Liver (tissue), 9 donors: ENCODE results near the gene ZNF813. TPM values are rescaled to one million over a fixed set of nuclear protein-coding genes. Genes with fewer than 3 reads are reported as not detected.
"Not testable (repeated sequence)": the region's sequence is repeated elsewhere in the genome, so short reads cannot be mapped to it uniquely, and the experiment has no call there.

Source experiments
- DNase-seq: peaks from one replicate; pipeline ENCODE4 v3.0.0-alpha.2; 2017; ENCODE audit warnings: low spot score
- H3K27ac ChIP-seq, 2 donors: one replicate each; pipeline ENCODE4 v1.7.0; 2013; ENCODE audit warnings: inconsistent platforms in 2 of 2, low read length in 2 of 2, control low read depth in 1 of 2, low read depth in 1 of 2, mild to moderate bottlenecking in 1 of 2
- H3K27me3 ChIP-seq, 4 donors: one replicate each; pipeline versions ENCODE4 v1.6.1 to v1.7.0; 2013; ENCODE audit warnings: low read length in 3 of 4, inconsistent platforms in 1 of 4, mild to moderate bottlenecking in 1 of 4, moderate library complexity in 1 of 4; ENCODE audit not compliant: control insufficient read depth in 4 of 4, insufficient read depth in 4 of 4
- H3K36me3 ChIP-seq, 4 donors: one replicate each; pipeline versions ENCODE4 v1.6.1 to v1.7.0; 2013; ENCODE audit warnings: low read length in 3 of 4, mild to moderate bottlenecking in 3 of 4, low read depth in 1 of 4, moderate library complexity in 1 of 4; ENCODE audit not compliant: control insufficient read depth in 4 of 4, insufficient read depth in 3 of 4
- H3K4me1 ChIP-seq, 4 donors: one replicate each; pipeline versions ENCODE4 v1.6.1 to v1.7.0; 2013; ENCODE audit warnings: low read length in 3 of 4, mild to moderate bottlenecking in 3 of 4, moderate library complexity in 1 of 4; ENCODE audit not compliant: control insufficient read depth in 4 of 4, insufficient read depth in 4 of 4
- H3K4me3 ChIP-seq, 3 donors: one replicate each; pipeline versions ENCODE4 v1.6.1 to v1.7.0; 2013; ENCODE audit warnings: low read length in 3 of 3, control low read depth in 1 of 3, low read depth in 1 of 3, mild to moderate bottlenecking in 1 of 3
- H3K9ac ChIP-seq, 2 donors: one replicate each; pipeline ENCODE4 v1.7.0; 2013; ENCODE audit warnings: low read length in 2 of 2, mild to moderate bottlenecking in 2 of 2, moderate library complexity in 2 of 2, control low read depth in 1 of 2, low read depth in 1 of 2
- H3K9me3 ChIP-seq, 4 donors: one replicate each; pipeline versions ENCODE4 v1.6.1 to v1.7.0; 2013; ENCODE audit warnings: low read length in 3 of 4; ENCODE audit not compliant: control insufficient read depth in 4 of 4
- ATF3 ChIP-seq: IDR thresholded peaks from 2 replicates; pipeline ENCODE4 v1.6.1; 2016; ENCODE audit warnings: antibody characterized with exemption
- CTCF ChIP-seq: fragments of 150-350 bp; IDR thresholded peaks from 2 replicates; pipeline ENCODE4 v1.5.1; 2017; ENCODE audit warnings: improper control_type of control experiment, low read depth, low read length; ENCODE audit not compliant: missing input control
- EGR1 ChIP-seq, 2 donors: IDR thresholded peaks; 2 replicates each; pipeline ENCODE4 v1.6.1; 2016 to 2018; ENCODE audit warnings: antibody characterized with exemption in 2 of 2, low read depth in 2 of 2
- FOXA1 ChIP-seq: IDR thresholded peaks from 2 replicates; pipeline ENCODE4 v1.6.1; 2016; ENCODE audit warnings: antibody characterized with exemption
- FOXA2 ChIP-seq: IDR thresholded peaks from 2 replicates; pipeline ENCODE4 v1.6.1; 2016; ENCODE audit warnings: antibody characterized with exemption
- GABPA ChIP-seq, 2 donors: IDR thresholded peaks in 1 of 2; conservative IDR thresholded peaks in 1 of 2; 2 replicates each; pipeline ENCODE4 v1.6.1; 2016; ENCODE audit warnings: antibody characterized with exemption in 2 of 2, mild to moderate bottlenecking in 1 of 2, moderate library complexity in 1 of 2
- HNF4A ChIP-seq, 2 donors: conservative IDR thresholded peaks; 2 replicates each; pipeline ENCODE4 v1.6.1; 2016; ENCODE audit warnings: antibody characterized with exemption in 2 of 2, mild to moderate bottlenecking in 2 of 2
- JUND ChIP-seq, 2 donors: IDR thresholded peaks; 2 replicates each; pipeline ENCODE4 v1.6.1; 2016; ENCODE audit warnings: antibody characterized with exemption in 2 of 2
- MAX ChIP-seq: IDR thresholded peaks from 2 replicates; pipeline ENCODE4 v1.6.1; 2016; ENCODE audit warnings: antibody characterized with exemption
- NR2F2 ChIP-seq: IDR thresholded peaks from 2 replicates; pipeline ENCODE4 v1.6.1; 2016; ENCODE audit warnings: antibody characterized with exemption
- RAD21 ChIP-seq, 2 donors: IDR thresholded peaks; 2 replicates each; pipeline ENCODE4 v1.6.1; 2016; ENCODE audit warnings: antibody characterized with exemption in 2 of 2, mild to moderate bottlenecking in 2 of 2
- REST ChIP-seq: IDR thresholded peaks from 2 replicates; pipeline ENCODE4 v1.6.1; 2016; ENCODE audit warnings: antibody characterized with exemption, mild to moderate bottlenecking
- RXRA ChIP-seq, 2 donors: IDR thresholded peaks; 2 replicates each; pipeline ENCODE4 v1.6.1; 2017 to 2018; ENCODE audit warnings: antibody characterized with exemption in 2 of 2, mild to moderate bottlenecking in 1 of 2
- SP1 ChIP-seq: IDR thresholded peaks from 2 replicates; pipeline ENCODE4 v1.6.1; 2018; ENCODE audit warnings: antibody characterized with exemption, mild to moderate bottlenecking
- TAF1 ChIP-seq: conservative IDR thresholded peaks from 2 replicates; pipeline ENCODE4 v1.6.1; 2016; ENCODE audit warnings: antibody characterized with exemption, mild to moderate bottlenecking
- YY1 ChIP-seq: IDR thresholded peaks from 2 replicates; pipeline ENCODE4 v1.6.1; 2016; ENCODE audit warnings: antibody characterized with exemption, mild to moderate bottlenecking
- ZBTB33 ChIP-seq: IDR thresholded peaks from 2 replicates; pipeline ENCODE4 v1.6.1; 2016; ENCODE audit warnings: antibody characterized with exemption
- WGBS: extraction: QIAGEN DNeasy Blood & Tissue Kit; methylation state at CpG from one replicate; pipeline ENCODE4 v1.1.7; 2013; 5-methylcytosine and 5-hydroxymethylcytosine counted together
- polyA plus RNA-seq, 2 donors: library from polyadenylated mRNA; stranded (reverse) in 1 of 2; unstranded in 1 of 2; fragments of 200-250 nt in 1 of 2; fragments of >200 nt in 1 of 2; fragmentation: Nextera tagmentation in 1 of 2; extraction: Ambion mirVana in 1 of 2; gene quantifications; one replicate each; pipeline versions ENCODE4 v1.2.1 to v1.2.3, GENCODE V29; 2013 to 2015
- total RNA-seq, 2 donors: library from RNA; depleted of rRNA; stranded (reverse); fragments of >200 nt; gene quantifications; one replicate each; pipeline ENCODE4 v1.2.3, GENCODE V29; 2014
- donor health status: healthy.
- donor health status: healthy.
- donor health status: healthy.
- donor health status: healthy.
- donor health status: healthy.

ZNF813 gene
- total and polyA plus RNA-seq, 4 donors: 0.35 to 4.1 (median 1.2) TPM

GRCh38 chr19:53422551-53422950, 45.0 kb upstream of the ZNF813 start:
- TF ChIP-seq MAX: no peak
- no peak for TF ChIP-seq JUND (IDR thresholded peaks at IDR 0.05)
- TF ChIP-seq YY1: no peak
- TF ChIP-seq GABPA (IDR thresholded peaks at IDR 0.05 in 1 of 2, conservative IDR thresholded peaks at IDR 0.05 in 1 of 2): no peak
- TF ChIP-seq EGR1 (IDR thresholded peaks at IDR 0.05; ENCODE audit: low read depth in 2 of 2): no peak
- TF ChIP-seq CTCF: no peak
- TF ChIP-seq FOXA1: no peak
- no peak for TF ChIP-seq RAD21 (IDR thresholded peaks at IDR 0.05)
- no peak for TF ChIP-seq HNF4A (conservative IDR thresholded peaks at IDR 0.05)
- no peak for TF ChIP-seq REST
- no peak for TF ChIP-seq NR2F2
- TF ChIP-seq ATF3: no peak
- TF ChIP-seq FOXA2: no peak
- no peak for TF ChIP-seq TAF1
- no peak for TF ChIP-seq RXRA (IDR thresholded peaks at IDR 0.05)
- no peak for TF ChIP-seq SP1
- no peak for TF ChIP-seq ZBTB33
- 78% methylated on average over 5 of the region's 5 CpGs for WGBS
- H3K27me3 ChIP-seq: no peaks in the 10 kb centered on the region
- H3K9me3 ChIP-seq: peaks cover 6 to 20% (median 8%) of the 10 kb centered on the region in 4 donors
- H3K9ac ChIP-seq: no peak overlapping the region
- H3K4me1 ChIP-seq: no peaks in the 10 kb centered on the region
- H3K27ac ChIP-seq: no peak overlapping the region
- no peak overlapping the region for H3K4me3 ChIP-seq
- no peak for DNase-seq
- H3K36me3 ChIP-seq: peaks cover 0 to 3% (median 0%) of the 10 kb centered on the region in 4 donors

- not testable (repeated sequence) for H3K27ac ChIP-seq, H3K4me3 ChIP-seq, H3K9ac ChIP-seq, DNase-seq, H3K36me3 ChIP-seq, H3K4me1 ChIP-seq, H3K27me3 ChIP-seq
- 34% methylated on average over 11 of the region's 13 CpGs for WGBS
- H3K9me3 ChIP-seq: peaks cover 6 to 16% (median 7%) of the 10 kb centered on the region in 4 donors
Measured at GRCh38 chr19:53423074-53423473, 44.5 kb upstream of the ZNF813 start.

- WGBS: 47% methylated on average over 8 of the region's 8 CpGs
- H3K9me3 ChIP-seq: peaks cover 4 to 13% (median 5%) of the 10 kb centered on the region in 4 donors
- not testable (repeated sequence) for DNase-seq, H3K4me1 ChIP-seq, H3K27ac ChIP-seq, H3K9ac ChIP-seq, H3K27me3 ChIP-seq, H3K36me3 ChIP-seq
- H3K4me3 ChIP-seq: peak overlapping the region in 1 of 3 donors; percentile 11
Measured at GRCh38 chr19:53423680-53424079, 43.9 kb upstream of the ZNF813 start.
